ENCODE measurements around the gene WNT10A. TPM values are rescaled to one million over a fixed set of nuclear protein-coding genes. Genes with fewer than 3 reads are reported as not detected.

Gene WNT10A
- total RNA-seq, 1 experiment from 2014 or later: not detected

DNA sequence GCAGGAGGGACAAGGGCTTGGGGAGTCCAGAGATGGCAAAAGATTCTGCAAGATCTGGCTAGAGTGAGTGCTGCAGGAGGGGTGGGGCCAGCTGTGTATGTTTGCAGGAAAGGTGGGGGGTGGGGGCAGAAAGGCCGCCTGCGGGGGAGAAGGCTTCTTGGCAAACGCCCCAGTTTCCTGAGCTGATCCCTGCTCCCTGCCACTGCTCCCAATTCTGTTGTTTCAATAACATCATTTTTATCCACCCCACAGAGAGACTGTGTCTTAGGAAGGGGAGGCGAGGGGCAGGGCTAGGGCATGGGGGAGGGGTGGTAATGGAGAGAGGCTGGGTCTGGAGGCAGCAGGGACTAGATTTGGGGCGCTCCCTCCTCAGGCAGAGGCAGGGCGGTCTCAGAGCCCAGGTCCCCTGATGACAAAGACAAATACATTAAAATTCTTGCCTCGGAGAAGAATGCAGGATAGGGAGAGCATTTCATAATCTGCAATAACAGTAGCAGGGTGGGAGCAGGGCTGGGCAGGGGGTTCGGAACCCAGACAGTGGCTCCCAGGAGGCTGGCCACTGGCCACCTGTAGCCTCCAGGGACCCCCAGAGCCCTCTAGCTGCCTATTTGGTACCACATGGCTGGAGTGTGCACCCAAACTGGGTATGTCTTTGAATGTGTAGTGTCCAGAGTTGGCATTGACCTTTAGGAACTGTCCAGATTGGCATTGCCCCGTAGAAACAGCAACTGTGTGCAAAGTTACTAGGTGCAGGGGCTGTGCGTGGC, 23.1 kb upstream of the WNT10A start:
- no peak for DNase-seq (ENCODE audit: extremely low read depth, low read depth)

DNA sequence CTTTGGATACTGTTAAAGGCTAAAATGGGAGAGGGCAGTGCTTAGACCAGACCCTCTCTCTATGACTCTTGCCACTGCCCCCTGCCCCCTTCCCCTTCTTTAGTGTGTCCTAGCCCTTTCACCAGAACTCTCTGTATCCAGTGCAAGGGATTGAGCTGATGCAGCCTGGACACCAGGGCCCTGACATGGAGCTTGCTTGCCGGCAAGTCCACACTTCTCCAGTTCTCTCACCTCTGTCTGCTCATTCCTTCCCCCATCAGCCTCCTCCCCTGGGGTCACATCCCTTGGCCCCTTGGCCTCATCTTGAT, 22.6 kb upstream of the WNT10A start:
- DNase-seq (ENCODE audit: extremely low read depth, low read depth): no peak

- no peak for DNase-seq (ENCODE audit: extremely low read depth, low read depth)
These were observed 21.7 kb upstream of the WNT10A start for GRCh38 chr2:218858671-218859555.

GRCh38 chr2:218859556-218859987, 21.1 kb upstream of the WNT10A start, which contains the start of gene WNT6:
TSS of gene WNT6 (plus strand) at chr2:218859805. CDS start at chr2:218860038, 233 bp downstream.
- no peak for DNase-seq (ENCODE audit: extremely low read depth, low read depth)

GRCh38 chr2:218859988-218860831, 20.4 kb upstream of the WNT10A start:
- DNase-seq (ENCODE audit: extremely low read depth, low read depth): no peak

DNA sequence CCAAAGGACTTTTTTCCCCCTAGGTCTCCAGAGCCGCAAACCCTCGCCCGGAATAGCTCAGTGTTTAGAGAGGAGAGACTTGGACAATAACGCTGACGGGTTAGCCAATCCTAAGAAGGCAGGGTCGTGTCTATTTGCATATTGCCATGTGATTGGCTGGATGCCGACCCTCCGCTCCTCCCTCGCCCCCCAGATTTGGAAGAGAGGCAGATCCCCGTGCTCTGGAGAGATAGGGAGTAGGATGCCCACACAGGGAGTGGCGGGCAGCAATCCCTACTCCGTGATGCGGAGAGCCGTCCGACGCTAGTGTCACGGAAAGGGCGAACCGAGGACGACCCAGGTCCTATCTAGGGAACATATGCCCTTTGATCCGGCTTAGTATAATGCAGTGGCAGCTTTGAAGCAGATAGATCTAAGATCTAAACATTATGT, 19.7 kb upstream of the WNT10A start:
- DNase-seq (ENCODE audit: extremely low read depth, low read depth): peak; percentile 24

GRCh38 chr2:218861645-218862318, 18.9 kb upstream of the WNT10A start:
- DNase-seq (ENCODE audit: extremely low read depth, low read depth): no peak

GRCh38 chr2:218863021-218863520, 17.6 kb upstream of the WNT10A start:
- no peak for DNase-seq (ENCODE audit: extremely low read depth, low read depth)

DNA sequence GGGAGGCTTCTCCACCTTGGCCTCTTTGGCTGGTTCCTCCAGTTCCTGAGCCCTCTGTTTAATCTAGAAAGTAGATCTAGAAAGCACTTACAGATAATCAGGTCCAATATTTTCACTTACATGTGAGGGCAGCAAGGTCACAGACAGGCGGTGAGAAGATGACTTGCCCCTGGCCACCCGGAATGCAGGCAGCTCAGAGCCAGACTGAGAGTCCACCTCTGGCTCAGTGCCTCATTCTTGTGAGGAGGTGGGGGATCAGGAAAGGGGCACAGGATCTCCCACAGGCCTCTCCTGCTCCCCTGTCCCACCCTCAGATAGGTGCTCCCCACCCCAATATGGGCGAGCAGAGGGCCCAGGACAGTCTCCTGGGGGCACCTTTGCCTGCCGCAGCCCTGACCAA, 15.3 kb upstream of the WNT10A start:
- no peak for DNase-seq (ENCODE audit: extremely low read depth, low read depth)

- no peak for DNase-seq (ENCODE audit: extremely low read depth, low read depth)
These were observed 14.7 kb upstream of the WNT10A start for GRCh38 chr2:218865999-218866398.

- DNase-seq (ENCODE audit: extremely low read depth, low read depth): no peak
These were observed 12.8 kb upstream of the WNT10A start for GRCh38 chr2:218867900-218868299.

DNA sequence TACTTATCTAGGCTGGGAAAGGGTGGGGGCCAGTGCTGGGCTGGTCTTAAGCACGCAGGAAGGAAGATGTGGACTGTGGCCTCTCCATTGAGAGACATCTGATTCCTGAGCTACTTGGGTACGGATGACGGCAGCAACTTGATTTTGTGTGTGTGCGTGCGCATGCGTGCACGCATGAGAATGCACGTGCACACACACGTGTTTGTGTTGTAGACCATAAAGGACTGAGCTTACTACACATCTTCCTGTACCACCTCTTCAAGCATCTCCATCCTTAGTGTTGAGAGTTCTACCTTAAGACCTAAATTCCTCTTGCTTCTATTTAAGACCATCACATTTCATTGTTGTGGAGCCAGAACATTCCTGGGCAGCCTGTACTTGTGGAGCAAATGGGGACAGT, 11.6 kb upstream of the WNT10A start:
- no peak for DNase-seq (ENCODE audit: extremely low read depth, low read depth)

DNA sequence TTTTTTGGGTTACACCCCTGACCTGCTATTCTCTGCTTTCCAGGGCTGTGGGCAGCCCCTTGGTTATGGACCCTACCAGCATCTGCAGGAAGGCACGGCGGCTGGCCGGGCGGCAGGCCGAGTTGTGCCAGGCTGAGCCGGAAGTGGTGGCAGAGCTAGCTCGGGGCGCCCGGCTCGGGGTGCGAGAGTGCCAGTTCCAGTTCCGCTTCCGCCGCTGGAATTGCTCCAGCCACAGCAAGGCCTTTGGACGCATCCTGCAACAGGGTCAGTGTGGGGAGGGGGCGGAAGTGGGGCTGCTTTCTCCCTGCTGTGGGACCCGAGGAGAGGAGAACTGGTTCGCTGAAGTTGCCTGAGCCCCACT, 9.7 kb upstream of the WNT10A start:
- DNase-seq (ENCODE audit: extremely low read depth, low read depth): no peak

GRCh38 chr2:218871345-218872302, 9.0 kb upstream of the WNT10A start:
- no peak for DNase-seq (ENCODE audit: extremely low read depth, low read depth)

GRCh38 chr2:218872645-218873358, 7.8 kb upstream of the WNT10A start:
- DNase-seq (ENCODE audit: extremely low read depth, low read depth): no peak

- no peak for DNase-seq (ENCODE audit: extremely low read depth, low read depth)
These were observed 7.1 kb upstream of the WNT10A start for GRCh38 chr2:218873359-218874194.

GRCh38 chr2:218875692-218876246, 4.9 kb upstream of the WNT10A start:
- DNase-seq (ENCODE audit: extremely low read depth, low read depth): no peak
